GM18858 (cell line): ENCODE results near the gene ANKRD17.
A peak's percentile ranks its signal among the peaks of the same experiment; 100 is the strongest.
"Not testable (repeated sequence)": the region's sequence is repeated elsewhere in the genome, so short reads cannot be mapped to it uniquely, and the experiment has no call there.

Experiments
- ATAC-seq: cut with Tn5 transposase; IDR thresholded peaks from one replicate; pipeline ENCODE4 v1.9.1; 2021; ENCODE audit not compliant: unreplicated experiment

ANKRD17 gene

DNA sequence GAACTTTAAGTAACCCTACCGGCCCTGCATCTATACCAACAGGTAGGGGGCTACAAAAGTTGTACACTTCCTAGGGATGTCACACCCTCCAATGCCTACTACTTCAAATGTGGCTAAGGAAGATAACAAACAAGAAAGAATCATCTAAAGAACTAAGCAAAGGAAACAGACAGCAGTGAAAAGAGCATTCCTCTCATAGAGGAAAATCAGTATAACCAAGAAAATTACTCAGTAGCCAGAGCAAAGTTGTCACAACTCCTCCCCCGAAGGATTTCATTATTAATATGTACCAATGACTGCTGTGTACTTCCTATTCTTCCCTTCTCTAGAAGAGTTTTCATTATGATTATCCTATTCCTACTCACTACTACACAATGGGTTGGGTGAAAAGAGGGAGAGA lies 12.6 kb downstream of the ANKRD17 start:
- no peak for ATAC-seq

DNA sequence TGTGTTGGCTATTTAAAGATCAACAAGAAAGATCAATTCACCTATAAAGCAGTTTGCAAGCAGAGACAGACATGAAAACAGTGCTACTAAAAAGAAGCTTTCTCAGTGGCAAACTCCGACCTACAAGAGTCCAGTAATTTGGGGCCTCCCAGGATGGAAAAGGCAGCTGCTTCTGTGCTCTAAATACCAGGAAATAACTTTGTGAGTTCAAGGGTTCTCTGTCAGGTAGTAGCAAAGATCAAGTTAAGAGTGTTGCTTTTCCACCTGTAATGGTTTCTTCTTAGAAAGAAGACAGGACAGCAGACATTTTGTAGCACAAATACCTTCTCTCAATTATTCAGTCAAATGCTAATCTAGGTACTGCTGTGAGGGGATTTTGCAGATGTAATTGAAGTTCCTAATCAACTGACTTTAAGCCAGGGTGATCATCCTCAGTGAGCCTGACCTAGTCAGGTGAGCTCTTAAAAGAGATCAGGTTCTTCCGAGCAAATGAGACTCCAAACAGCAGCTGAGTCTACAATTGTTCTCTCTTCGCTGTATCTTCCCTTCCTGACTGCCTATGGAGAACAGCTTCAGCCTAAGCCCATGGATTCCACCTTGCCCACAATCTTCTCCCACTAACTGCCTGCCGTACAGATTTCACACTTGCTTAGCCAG lies 13.5 kb downstream of the ANKRD17 start:
- ATAC-seq: no peak

GRCh38 chr4:73237044-73237443 lies 21.6 kb downstream of the ANKRD17 start:
- no peak for ATAC-seq

- no peak for ATAC-seq
These were observed 22.4 kb downstream of the ANKRD17 start for GRCh38 chr4:73236151-73236550.

GRCh38 chr4:73234712-73235111 lies 23.9 kb downstream of the ANKRD17 start:
- ATAC-seq: no peak

DNA sequence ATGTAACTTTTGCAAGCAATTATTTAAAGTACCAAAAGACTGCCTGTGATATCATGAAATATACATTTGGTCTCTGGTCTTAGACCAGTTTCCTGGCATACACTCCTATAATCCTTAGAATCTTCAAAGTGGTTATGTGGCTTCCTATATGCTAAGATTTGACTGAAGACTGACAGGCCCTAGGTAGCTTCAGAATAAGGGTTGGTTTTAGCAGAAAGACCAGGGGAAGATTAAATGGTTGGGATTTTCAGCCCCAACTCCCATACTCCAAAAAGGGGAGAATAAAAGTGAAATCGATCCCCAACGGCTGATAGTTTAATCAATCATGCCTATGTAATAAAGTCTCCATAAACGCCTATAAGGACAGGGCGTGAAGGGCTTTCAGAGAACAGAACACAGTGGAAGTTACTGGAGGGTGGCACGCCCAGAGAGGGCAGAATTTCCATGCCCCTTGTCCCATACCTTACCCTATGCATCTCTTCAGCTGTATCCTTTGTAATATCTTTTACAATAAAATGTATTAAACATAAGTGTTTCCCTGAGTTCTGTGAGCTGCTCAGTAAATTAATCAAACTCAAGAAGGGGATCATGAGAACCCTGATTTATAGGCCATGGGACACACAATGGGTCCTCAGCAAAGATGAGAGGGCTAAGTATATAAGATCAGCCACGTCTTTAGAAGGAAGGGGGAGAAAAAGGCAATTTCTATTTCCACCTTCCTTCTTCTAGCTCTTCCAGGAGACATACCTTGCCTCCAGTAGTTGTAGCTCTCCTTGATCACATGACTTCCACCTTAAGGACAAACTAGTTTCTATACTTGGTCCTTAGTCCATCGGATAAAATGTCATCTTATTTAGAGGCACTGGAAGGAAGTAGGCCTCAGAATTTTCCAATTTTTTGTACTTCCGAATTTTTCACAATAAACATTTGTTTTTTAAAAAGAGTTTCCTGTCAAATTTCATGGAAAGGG lies 26.8 kb downstream of the ANKRD17 start:
- no peak for ATAC-seq

GRCh38 chr4:73230865-73231517 lies 27.6 kb downstream of the ANKRD17 start:
- ATAC-seq: no peak

- not testable (repeated sequence) for ATAC-seq
These were observed 29.8 kb downstream of the ANKRD17 start for GRCh38 chr4:73228800-73229199.

DNA sequence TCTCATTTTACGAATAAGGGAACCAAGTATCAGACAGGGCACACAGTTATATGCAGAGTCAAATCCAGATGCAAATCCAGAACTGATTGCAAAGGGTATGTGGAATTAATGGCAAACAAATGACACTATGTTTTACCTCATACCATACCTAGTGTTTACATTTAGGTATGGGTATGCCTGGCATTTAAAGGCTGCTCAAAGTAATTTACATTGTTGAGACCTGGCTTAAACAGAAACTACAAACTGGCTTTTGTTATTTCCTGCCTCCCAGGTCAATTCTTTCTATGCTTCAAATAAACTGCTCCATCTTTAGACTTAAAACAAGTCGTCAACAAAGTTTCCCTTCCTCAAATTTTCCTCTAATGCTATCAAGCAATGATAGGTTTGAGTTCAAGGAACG lies 33.7 kb downstream of the ANKRD17 start:
- no peak for ATAC-seq

GRCh38 chr4:73223258-73223650 lies 35.3 kb downstream of the ANKRD17 start:
- ATAC-seq: no peak

GRCh38 chr4:73222466-73223257 lies 35.9 kb downstream of the ANKRD17 start:
- ATAC-seq: peak; percentile 98

DNA sequence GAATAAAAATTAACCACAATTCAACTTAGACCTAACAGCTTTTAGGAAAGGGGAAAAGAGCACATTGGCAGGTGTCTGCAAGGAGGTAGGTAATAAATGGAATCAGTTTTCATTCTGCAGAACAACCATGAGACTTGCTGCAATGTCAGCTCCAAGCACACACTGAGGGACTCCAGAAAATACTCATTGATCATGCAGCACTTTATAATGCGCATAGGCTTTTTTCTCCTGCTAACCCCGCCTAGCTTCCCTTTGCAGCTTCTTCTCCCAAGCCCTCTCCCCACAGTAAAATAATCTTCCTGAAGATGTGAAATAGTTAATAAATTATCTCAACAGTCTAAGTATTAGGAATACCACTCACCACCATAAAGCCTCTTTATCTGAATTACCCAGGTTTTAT lies 36.9 kb downstream of the ANKRD17 start:
- ATAC-seq: no peak

GRCh38 chr4:73220815-73221214 lies 37.8 kb downstream of the ANKRD17 start:
- no peak for ATAC-seq

GRCh38 chr4:73213916-73214653 lies 44.5 kb downstream of the ANKRD17 start:
- ATAC-seq: no peak

- ATAC-seq: no peak
These were observed 45.4 kb downstream of the ANKRD17 start for GRCh38 chr4:73212982-73213730.

DNA sequence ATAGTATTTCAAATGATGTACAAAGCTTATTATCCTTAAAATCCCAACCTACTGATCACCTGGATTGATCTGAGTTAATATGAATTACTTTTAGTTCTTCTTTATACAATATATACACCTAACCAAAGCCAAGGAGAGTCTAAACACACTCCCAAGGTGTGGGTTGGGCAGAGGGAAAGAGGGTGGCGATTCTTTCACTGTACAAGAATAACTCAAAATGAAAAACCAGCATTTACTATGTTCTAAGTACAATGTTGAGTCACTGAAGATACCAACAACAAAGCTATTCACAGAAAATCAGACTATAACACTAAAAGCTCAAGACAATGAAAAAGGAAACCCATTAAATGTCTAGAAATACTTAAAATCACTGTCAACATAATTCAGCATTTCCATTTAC lies 46.6 kb downstream of the ANKRD17 start:
- no peak for ATAC-seq

GRCh38 chr4:73208376-73208775 lies 50.2 kb downstream of the ANKRD17 start:
- no peak for ATAC-seq

GRCh38 chr4:73206236-73206635 lies 52.4 kb downstream of the ANKRD17 start:
- no peak for ATAC-seq

DNA sequence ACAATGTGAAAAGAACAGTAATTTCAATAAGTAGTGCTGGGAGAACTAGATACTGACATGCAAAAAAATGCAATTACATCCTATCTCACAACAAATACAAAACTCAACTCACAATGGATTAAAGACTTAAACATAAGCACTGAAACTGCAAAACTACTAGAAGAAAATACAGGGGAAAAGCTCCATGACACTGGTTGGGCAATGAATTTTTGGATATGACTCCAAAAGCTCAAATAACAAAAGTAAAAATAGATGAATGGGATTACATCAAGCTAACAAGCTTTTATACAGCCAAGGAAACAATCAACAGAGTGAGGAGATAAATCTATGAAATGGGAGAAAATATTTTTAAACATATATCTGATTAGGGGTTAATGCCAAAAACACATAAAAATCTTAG lies 53.1 kb downstream of the ANKRD17 start:
- ATAC-seq: no peak

DNA sequence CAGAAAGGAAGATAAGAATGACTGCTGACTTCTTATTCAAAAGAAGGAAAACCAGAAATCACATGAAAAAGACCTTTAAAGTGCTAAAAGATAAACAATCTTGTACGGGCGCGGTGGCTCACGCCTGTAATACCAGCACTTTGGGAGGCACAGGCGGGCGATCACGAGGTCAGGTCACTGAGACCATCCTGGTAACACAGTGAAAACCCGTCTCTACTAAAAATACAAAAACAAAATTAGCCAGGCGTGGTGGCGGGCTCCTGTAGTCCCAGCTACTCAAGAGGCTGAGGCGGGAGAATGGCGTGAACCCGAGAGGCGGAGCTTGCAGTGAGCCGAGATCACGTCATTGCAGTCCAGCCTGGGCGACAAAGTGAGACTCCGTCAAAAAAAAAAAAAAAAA lies 54.6 kb downstream of the ANKRD17 start:
- ATAC-seq: not testable (repeated sequence)
